AG04449 (cell line): ENCODE results near the gene MYL11.
"Not testable (repeated sequence)": the region's sequence is repeated elsewhere in the genome, so short reads cannot be mapped to it uniquely, and the experiment has no call there.

Experiments used
- CTCF ChIA-PET: fragments of 350-600 bp; formaldehyde crosslinking; extraction: SDS; loops from one replicate; lab custom pipeline; 2021; ENCODE audit warnings: antibody characterized with exemption; lab: Yijun Ruan, JAX
- POLR2A ChIA-PET: fragments of 400-600, 350-600 bp; formaldehyde crosslinking; extraction: SDS; loops from one replicate; lab custom pipeline; 2020; ENCODE audit warnings: antibody characterized with exemption, inconsistent platforms; lab: Yijun Ruan, JAX
- DNase-seq: peaks from one replicate; pipeline ENCODE4 v3.0.0-alpha.2; 2010; ENCODE audit warnings: low read depth, low spot score
- H3K4me3 ChIP-seq: 2 replicates; pipeline ENCODE4 v1.5.1; 2011; ENCODE audit warnings: low read depth, mild to moderate bottlenecking, control low read depth, low read length
- TF ChIP-seq, protein P1 (sequence below): IDR thresholded peaks from one replicate; pipeline ENCODE4 v1.5.1; 2011; ENCODE audit warnings: mild to moderate bottlenecking, moderate library complexity, low read length, control low read depth, inconsistent platforms; ENCODE audit not compliant: insufficient read depth; ENCODE audit errors: missing control alignments

MYL11 gene, protein sequence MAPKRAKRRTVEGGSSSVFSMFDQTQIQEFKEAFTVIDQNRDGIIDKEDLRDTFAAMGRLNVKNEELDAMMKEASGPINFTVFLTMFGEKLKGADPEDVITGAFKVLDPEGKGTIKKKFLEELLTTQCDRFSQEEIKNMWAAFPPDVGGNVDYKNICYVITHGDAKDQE

DNA sequence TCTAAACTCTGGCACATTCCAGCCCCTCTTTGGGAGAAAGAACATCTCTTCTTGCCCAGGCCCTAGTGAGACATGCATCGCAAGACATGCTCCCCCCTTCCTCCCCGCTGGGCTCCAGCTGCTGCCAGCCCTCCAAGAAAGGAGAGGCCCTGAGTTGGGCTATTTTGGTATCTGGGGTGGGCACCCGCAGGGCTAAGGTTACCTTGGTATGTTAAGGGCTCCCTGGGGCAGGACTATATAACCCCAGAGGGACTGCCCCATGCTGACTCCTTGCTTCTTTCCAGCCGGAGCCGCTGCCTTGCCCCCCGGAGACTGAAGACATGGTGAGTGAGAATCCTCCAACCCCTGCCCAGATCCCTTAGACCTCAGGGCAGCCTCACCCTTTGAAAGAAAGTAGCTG, at the start of gene MYL11:
Gene MYL11, plus strand, starts transcription at position 265 of the 400 bp plus-strand sequence. Its CDS starts 56 bp downstream, at position 321.
- TF ChIP-seq, protein P1, sequence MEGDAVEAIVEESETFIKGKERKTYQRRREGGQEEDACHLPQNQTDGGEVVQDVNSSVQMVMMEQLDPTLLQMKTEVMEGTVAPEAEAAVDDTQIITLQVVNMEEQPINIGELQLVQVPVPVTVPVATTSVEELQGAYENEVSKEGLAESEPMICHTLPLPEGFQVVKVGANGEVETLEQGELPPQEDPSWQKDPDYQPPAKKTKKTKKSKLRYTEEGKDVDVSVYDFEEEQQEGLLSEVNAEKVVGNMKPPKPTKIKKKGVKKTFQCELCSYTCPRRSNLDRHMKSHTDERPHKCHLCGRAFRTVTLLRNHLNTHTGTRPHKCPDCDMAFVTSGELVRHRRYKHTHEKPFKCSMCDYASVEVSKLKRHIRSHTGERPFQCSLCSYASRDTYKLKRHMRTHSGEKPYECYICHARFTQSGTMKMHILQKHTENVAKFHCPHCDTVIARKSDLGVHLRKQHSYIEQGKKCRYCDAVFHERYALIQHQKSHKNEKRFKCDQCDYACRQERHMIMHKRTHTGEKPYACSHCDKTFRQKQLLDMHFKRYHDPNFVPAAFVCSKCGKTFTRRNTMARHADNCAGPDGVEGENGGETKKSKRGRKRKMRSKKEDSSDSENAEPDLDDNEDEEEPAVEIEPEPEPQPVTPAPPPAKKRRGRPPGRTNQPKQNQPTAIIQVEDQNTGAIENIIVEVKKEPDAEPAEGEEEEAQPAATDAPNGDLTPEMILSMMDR = no peak
- ChIA-PET POLR2A (no interaction called here), CTCF (no interaction called here)
- no peak for DNase-seq
- no peak within 1 kb of the TSS for H3K4me3 ChIP-seq

DNA sequence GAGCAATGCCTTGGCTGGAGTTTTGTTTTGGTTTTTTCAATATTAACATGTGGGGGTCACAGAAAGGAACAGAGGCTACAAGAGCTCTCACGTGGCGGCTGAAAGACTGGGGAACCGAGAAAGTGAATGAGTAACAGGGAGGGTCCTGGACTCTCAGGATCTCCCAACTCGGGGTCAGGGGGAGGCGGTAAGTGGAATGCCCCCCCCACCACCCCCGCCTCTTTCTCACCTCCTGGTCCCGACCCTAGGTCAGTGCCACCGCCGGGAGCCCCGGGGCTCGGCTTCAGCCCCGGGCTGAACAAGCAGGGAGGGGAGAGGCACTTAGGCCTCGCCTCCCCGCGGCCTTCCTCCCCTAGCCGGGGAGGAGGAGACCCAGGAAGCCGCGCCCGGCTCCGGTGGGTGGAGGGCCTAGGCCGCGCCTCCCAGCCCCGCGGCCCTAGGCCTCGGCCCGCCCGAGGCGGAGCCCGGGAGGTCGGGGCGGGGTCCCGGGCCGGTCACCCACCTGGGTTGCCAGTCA, 40.1 kb upstream of the MYL11 start:
- peak overlapping the region; percentile 72 for H3K4me3 ChIP-seq
- POLR2A ChIA-PET = interaction anchor here (1.3 kb wide), 1 partner anchor 20 kb away, joined by 3 read pairs; no protein-coding TSS in a partner anchor
- CTCF ChIA-PET, DNase-seq: not testable (repeated sequence)

DNA sequence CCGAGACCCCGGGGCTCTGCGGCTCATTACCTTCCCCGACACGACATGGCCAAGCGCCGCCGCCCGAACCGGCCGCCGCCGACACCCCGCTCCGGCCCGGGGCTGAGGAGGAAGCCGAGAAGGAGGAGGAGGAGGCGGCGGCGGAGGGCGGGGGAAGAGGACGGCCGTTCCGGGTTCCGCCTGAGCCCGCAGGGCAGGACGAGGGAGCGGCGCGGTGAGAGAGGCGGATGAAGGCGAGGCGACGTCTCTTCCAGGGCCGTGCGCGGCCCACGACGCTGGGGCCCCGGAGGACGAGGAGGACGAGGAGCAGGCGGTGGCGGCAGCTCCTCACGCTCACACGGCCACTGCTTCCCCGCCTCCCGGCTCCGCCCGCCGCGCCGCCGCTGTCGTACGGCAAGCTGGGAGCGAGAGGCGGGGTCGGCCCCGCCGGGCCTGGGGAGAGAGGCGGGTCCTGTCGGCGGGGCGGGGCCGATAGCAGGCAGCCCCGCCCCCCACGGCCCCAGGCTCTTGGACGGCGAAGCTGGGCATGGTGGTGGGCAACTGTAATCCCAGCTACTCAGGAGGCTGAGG, 39.5 kb upstream of the MYL11 start:
- POLR2A ChIA-PET = interaction anchor here (0.7 to 1.3 kb wide), 3 partner anchors 19 to 325 kb away, joined by 3 to 4 read pairs (median 3); partner anchors contain the start of gene TBC1D10B
- CTCF ChIA-PET, DNase-seq: not testable (repeated sequence)
- H3K4me3 ChIP-seq = peak overlapping the region; percentile 72

DNA sequence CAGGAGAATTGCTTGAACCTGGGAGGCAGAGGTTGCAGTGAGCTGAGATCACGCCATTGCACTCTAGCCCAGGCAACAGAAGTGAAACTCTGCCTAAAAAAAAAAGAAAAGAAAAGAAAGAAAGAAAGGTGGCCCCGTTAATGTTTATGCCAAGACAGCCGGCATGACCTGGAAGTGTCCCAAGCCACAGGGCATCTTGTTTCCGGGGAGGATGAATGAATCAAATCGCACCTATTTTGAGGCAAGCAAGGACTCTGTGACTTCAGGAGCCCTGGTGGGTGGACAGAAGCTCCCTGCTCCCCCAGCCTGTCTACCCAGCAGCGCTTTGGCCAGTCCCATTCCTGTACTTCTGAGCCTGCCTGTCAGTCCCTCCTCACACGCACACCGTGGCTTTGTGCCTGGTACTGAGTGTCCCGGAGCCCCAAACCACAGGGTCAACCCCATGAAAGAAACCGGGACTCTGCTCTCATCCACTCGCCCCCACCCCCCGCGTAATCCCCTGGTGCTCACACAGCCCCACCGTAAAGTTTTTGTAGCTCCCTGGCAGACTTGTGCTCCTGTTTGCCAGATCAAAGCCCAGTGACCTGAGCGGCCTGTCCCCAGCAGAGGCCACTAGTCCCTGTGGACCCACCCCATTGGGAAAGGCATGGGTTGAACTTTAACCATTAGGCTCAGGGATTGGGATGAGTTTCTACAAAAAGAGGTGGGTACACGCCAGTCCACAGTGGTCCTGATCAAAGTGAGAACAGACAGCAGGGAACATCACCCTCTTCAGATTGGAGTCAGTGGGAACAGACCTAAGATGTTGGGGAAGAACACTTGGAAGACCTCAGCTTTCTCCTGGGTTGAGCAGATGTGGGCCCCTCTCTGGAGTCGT, 38.8 kb upstream of the MYL11 start:
- DNase-seq = no peak
- TF ChIP-seq, protein P1 = no peak
- CTCF ChIA-PET = no interaction called here
- POLR2A ChIA-PET = interaction anchor here (0.7 to 1.3 kb wide), 3 partner anchors 18 to 324 kb away, joined by 3 to 4 read pairs (median 3); partner anchors contain the start of gene TBC1D10B
- peak overlapping the region; percentile 49 for H3K4me3 ChIP-seq

DNA sequence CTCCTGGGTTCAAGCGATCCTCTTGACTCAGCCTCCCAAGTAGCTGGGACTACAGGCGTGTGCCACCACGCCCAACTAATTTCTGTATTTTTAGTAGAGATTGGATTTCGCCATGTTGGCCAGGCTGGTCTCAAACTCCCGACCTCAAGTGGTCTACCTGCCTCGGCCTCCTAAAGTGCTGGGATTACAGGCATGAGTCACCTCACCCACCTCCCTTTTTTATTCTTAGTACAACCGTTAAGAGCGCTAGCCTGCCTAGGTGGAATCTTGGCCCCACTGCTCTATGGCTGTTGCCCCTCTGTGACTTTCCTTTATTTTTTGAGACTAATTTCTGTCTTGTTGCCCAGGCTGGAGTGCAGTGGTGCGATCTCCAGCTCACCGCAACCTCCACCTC, 36.6 kb upstream of the MYL11 start:
- DNase-seq, CTCF ChIA-PET, POLR2A ChIA-PET, H3K4me3 ChIP-seq: not testable (repeated sequence)

DNA sequence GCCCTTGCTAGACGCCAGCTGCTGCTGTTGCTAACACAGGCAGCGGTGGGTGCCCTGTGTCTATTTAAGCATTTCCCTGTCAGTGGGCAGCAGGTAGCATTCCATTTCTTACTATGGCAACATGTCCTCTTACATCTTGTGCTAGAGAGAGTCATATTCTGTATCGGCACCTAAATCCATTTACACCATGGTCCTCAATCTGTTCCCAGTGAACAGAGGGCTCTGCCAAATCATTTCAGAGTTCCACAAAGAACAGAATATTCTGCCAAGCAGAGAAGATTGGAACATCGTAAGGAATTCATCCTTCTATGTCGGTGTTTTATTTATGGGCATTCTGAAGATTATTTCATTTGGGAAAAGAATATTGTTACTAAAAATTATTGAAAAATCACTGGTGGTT, 35.9 kb upstream of the MYL11 start:
- H3K4me3 ChIP-seq, CTCF ChIA-PET, DNase-seq, POLR2A ChIA-PET: not testable (repeated sequence)

DNA sequence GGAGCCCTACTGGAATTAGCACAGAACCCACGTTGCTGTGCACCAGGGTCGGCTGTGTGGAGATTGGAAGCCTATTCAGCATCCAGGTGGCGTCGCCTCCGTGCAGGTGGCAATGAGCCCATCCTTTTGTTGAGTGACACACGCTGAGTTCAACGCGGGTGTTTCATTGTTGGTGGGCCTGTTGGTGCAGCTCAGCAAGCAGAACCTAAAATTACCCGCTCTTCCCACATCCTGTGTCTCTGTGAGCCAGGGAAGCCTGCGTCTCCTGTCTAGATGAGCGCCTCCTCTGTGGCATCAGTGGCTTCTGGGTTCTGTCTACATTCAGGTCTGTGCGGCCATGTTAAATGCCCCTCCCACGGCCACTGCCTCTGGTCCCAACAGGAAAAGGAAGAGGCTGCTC, 34.0 kb upstream of the MYL11 start:
- POLR2A ChIA-PET = no interaction called here
- CTCF ChIA-PET = no interaction called here
- no peak for DNase-seq

DNA sequence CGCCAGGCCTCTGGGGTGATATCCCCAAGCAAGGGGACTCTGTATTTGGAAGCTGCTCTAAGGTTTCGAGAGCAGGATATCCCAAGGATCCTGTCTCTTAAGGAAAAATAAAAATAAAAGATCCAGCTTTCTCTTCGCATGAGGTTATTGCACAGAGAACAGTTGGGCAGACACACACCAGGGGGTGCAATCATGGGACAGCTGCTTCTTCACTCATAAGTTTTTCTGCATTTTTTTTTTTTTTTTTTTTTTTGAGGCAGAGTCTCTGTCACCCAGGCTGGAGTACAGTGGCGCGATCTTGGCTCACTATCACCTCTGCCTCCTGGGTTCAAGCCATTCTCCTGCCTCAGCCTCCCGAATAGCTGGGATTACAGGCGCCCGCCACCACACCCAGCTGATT, 32.6 kb upstream of the MYL11 start:
- CTCF ChIA-PET = interaction anchor here (1.6 kb wide), 1 partner anchor 67 kb away, joined by 4 read pairs; no protein-coding TSS in a partner anchor
- DNase-seq, POLR2A ChIA-PET, H3K4me3 ChIP-seq: not testable (repeated sequence)

More for the DNA sequence above, 34.0 kb upstream of the MYL11 start:
- TF ChIP-seq, protein P1 = no peak
- no peak overlapping the region for H3K4me3 ChIP-seq
